Mesothelial cell of epicardium (in vitro differentiated cells): Measurements from ENCODE around the gene PAPSS1. TPM values are rescaled to one million over a fixed set of nuclear protein-coding genes. Genes with fewer than 3 reads are reported as not detected.

Experiments
- DNase-seq, 2 experiments: peaks; one replicate each; pipeline ENCODE4 v3.0.0; 2021; ENCODE audit warnings: low spot score in 2 of 2; ENCODE audit not compliant: unreplicated experiment in 2 of 2
- H3K27ac Mint-ChIP-seq: 2 replicates; pipeline ENCODE4 v1.8.0; 2021; ENCODE audit warnings: mixed read lengths
- H3K27me3 Mint-ChIP-seq: 2 replicates; pipeline ENCODE4 v1.8.0; 2021; ENCODE audit warnings: low read depth, mixed read lengths
- H3K36me3 Mint-ChIP-seq: 2 replicates; pipeline ENCODE4 v1.8.0; 2021; ENCODE audit warnings: mixed read lengths
- H3K4me1 Mint-ChIP-seq: 2 replicates; pipeline ENCODE4 v1.8.0; 2021; ENCODE audit warnings: mixed read lengths
- H3K4me3 Mint-ChIP-seq: 2 replicates; pipeline ENCODE4 v1.8.0; 2021; ENCODE audit warnings: mild to moderate bottlenecking, moderate library complexity, mixed read lengths
- H3K9me3 Mint-ChIP-seq: 2 replicates; pipeline ENCODE4 v1.8.0; 2021; ENCODE audit warnings: mixed read lengths
- total RNA-seq: library from RNA; stranded (reverse); gene quantifications from 3 replicates; pipeline ENCODE4 v1.2.1, GENCODE V29; 2021
- TF ChIP-seq, protein P1 (sequence below): fragments of 200-600 bp; sonication (generic); IDR thresholded peaks from one replicate; pipeline ENCODE4 v1.5.0; 2021; ENCODE audit warnings: antibody characterized with exemption; ENCODE audit not compliant: unreplicated experiment

The PAPSS1 gene
- total RNA-seq, 1 donor from 2014 or later = 76.1 TPM

DNA sequence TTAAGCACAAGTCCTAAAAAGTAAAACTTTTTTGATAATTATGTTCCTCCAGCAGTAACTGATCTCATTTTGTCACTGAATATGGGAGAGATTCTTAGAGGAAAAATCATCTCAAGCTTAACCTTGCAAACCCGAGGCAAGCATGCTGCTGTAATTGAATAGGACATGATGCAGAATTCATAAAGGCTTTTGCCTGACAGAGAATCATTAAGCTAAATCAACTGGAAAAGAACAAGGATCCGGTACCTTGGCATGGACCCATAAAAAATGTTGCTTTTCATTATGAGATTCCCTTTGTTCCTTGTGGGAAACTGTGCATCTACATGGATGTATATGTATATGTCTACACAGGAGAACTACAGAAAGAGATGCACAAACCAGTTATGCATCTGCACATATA lies 149.1 kb downstream of the PAPSS1 start:
- DNase-seq = no peak
- Mint-ChIP-seq H3K9me3 (peaks cover 29% of the 10 kb centered on the region), H3K27me3 (no peaks in the 10 kb centered on the region), H3K4me1 (peaks cover 6% of the 10 kb centered on the region), H3K4me3 (no peak overlapping the region), H3K27ac (no peak overlapping the region), H3K36me3 (peaks cover 6% of the 10 kb centered on the region)
- TF ChIP-seq, protein P1, sequence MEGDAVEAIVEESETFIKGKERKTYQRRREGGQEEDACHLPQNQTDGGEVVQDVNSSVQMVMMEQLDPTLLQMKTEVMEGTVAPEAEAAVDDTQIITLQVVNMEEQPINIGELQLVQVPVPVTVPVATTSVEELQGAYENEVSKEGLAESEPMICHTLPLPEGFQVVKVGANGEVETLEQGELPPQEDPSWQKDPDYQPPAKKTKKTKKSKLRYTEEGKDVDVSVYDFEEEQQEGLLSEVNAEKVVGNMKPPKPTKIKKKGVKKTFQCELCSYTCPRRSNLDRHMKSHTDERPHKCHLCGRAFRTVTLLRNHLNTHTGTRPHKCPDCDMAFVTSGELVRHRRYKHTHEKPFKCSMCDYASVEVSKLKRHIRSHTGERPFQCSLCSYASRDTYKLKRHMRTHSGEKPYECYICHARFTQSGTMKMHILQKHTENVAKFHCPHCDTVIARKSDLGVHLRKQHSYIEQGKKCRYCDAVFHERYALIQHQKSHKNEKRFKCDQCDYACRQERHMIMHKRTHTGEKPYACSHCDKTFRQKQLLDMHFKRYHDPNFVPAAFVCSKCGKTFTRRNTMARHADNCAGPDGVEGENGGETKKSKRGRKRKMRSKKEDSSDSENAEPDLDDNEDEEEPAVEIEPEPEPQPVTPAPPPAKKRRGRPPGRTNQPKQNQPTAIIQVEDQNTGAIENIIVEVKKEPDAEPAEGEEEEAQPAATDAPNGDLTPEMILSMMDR = no peak

DNA sequence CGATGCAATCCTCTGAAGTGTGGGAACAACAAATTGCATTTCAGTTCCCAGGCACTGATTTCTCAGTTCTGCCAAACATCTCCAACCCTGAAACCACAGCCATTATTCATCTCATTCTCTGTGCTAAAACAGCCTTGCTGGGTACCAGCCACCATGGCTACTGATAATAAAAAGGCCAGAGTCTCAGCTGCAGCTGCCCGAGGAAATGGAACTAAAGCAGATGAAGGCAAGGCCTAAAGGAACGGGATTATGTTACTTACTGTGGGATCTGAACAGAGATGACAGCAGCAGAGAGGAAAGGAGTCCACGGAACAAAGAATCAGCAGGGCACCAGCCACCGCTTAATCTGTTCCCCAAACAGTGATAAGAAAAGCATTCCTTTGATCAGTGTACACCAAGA lies 155.7 kb downstream of the PAPSS1 start:
- TF ChIP-seq, protein P1 = no peak
- Mint-ChIP-seq H3K27me3 (no peaks in the 10 kb centered on the region), H3K4me3 (no peak overlapping the region), H3K27ac (peak overlapping the region; percentile 43), H3K36me3 (peaks cover 17% of the 10 kb centered on the region), H3K9me3 (peaks cover 51% of the 10 kb centered on the region), H3K4me1 (peaks cover 10% of the 10 kb centered on the region)
- no peak for DNase-seq

Other genes with a start within 250 kb of the PAPSS1 start
- gene SGMS2, start 104.7 kb upstream of the PAPSS1 start, total RNA-seq = 7.5 to 9.8 TPM (median 9.2 TPM) in 3 replicates
- gene CYP2U1, start 211.3 kb upstream of the PAPSS1 start, total RNA-seq = 6.6 to 7.7 TPM (median 7.0 TPM) in 3 replicates